Karpas-422 (cell line): ENCODE results near the gene EIF5AL1. TPM values are rescaled to one million over a fixed set of nuclear protein-coding genes. Genes with fewer than 3 reads are reported as not detected.
"Not testable (repeated sequence)": the region's sequence is repeated elsewhere in the genome, so short reads cannot be mapped to it uniquely, and the experiment has no call there.

Source experiments
- DNase-seq: peaks from one replicate; pipeline ENCODE4 v3.0.0-alpha.2; 2015
- H2AFZ ChIP-seq: fragments of 200-600 bp; sonication (generic); 2 replicates; pipeline ENCODE4 v1.6.1; 2014; ENCODE audit warnings: antibody characterized with exemption, low read length, mixed read lengths
- H3K27ac ChIP-seq: fragments of 200-600 bp; sonication (generic); 2 replicates; pipeline ENCODE4 v1.5.1; 2014; ENCODE audit warnings: mild to moderate bottlenecking, low read length, moderate library complexity
- H3K27me3 ChIP-seq: fragments of 200-600 bp; sonication (generic); 2 replicates; pipeline ENCODE4 v1.6.1; 2014; ENCODE audit warnings: low read length, mixed read lengths
- H3K36me3 ChIP-seq: fragments of 200-600 bp; sonication (generic); 2 replicates; pipeline ENCODE4 v1.6.1; 2014; ENCODE audit warnings: low read length, mixed read lengths; ENCODE audit not compliant: insufficient read depth
- H3K4me1 ChIP-seq: fragments of 200-600 bp; sonication (generic); 2 replicates; pipeline ENCODE4 v1.6.1; 2014; ENCODE audit warnings: mild to moderate bottlenecking, low read length, mixed read lengths
- H3K4me2 ChIP-seq: fragments of 200-600 bp; sonication (generic); 2 replicates; pipeline ENCODE4 v1.6.1; 2014; ENCODE audit warnings: low read length, low read depth, mild to moderate bottlenecking; ENCODE audit not compliant: poor library complexity, severe bottlenecking
- H3K4me3 ChIP-seq: fragments of 200-600 bp; sonication (generic); 2 replicates; pipeline ENCODE4 v1.5.1; 2014; ENCODE audit warnings: mild to moderate bottlenecking, antibody characterized with exemption, low read length, mixed read lengths
- H3K79me2 ChIP-seq: fragments of 200-600 bp; sonication (generic); 2 replicates; pipeline ENCODE4 v1.6.1; 2014; ENCODE audit warnings: mild to moderate bottlenecking, low read length, mixed read lengths
- H3K9ac ChIP-seq: fragments of 200-600 bp; sonication (generic); 2 replicates; pipeline ENCODE4 v1.6.0; 2014; ENCODE audit warnings: low read length
- H3K9me2 ChIP-seq: fragments of 200-600 bp; sonication (generic), shearing (Covaris generic); replicated peaks from 2 replicates; pipeline ENCODE4 v1.6.0; 2014; ENCODE audit warnings: mild to moderate bottlenecking, low read length, moderate library complexity; ENCODE audit not compliant: insufficient read depth
- H3K9me3 ChIP-seq: fragments of 300-700, 200-600 bp; sonication (generic); 2 replicates; pipeline ENCODE4 v1.6.1; 2014; ENCODE audit warnings: low read length, mixed read lengths
- H4K20me1 ChIP-seq: fragments of 200-600 bp; sonication (generic); 2 replicates; pipeline ENCODE4 v1.6.1; 2014; ENCODE audit warnings: mild to moderate bottlenecking, antibody characterized with exemption, low read length, low read depth; ENCODE audit not compliant: insufficient read depth
- total RNA-seq: library from RNA; depleted of rRNA; stranded (reverse); fragments of >200 nt; shearing (Covaris generic); gene quantifications from 2 replicates; pipeline ENCODE4 v1.2.3, GENCODE V29; 2014; ENCODE audit warnings: low replicate concordance

Gene EIF5AL1
- total RNA-seq, 1 experiment from 2014 or later = 0.11 TPM

- H4K20me1 ChIP-seq, H3K9me2 ChIP-seq, H3K79me2 ChIP-seq, DNase-seq, H3K4me2 ChIP-seq, H3K4me1 ChIP-seq, H2AFZ ChIP-seq, H3K9me3 ChIP-seq, H3K4me3 ChIP-seq, H3K36me3 ChIP-seq, H3K27me3 ChIP-seq, H3K9ac ChIP-seq, H3K27ac ChIP-seq: not testable (repeated sequence)
Observed at GRCh38 chr10:79528261-79528660, 15.9 kb downstream of the EIF5AL1 start.

GRCh38 chr10:79533142-79533902 lies 21.0 kb downstream of the EIF5AL1 start:
- not testable (repeated sequence) for H3K27ac ChIP-seq, H4K20me1 ChIP-seq

GRCh38 chr10:79533903-79534175 lies 21.5 kb downstream of the EIF5AL1 start:
- not testable (repeated sequence) for H3K4me1 ChIP-seq, DNase-seq, H3K4me3 ChIP-seq, H3K27me3 ChIP-seq, H3K36me3 ChIP-seq, H3K9ac ChIP-seq, H3K9me3 ChIP-seq, H3K4me2 ChIP-seq, H3K79me2 ChIP-seq, H4K20me1 ChIP-seq, H2AFZ ChIP-seq, H3K9me2 ChIP-seq, H3K27ac ChIP-seq

More at GRCh38 chr10:79533142-79533902, 21.0 kb downstream of the EIF5AL1 start:
- not testable (repeated sequence) for H3K9ac ChIP-seq, H3K36me3 ChIP-seq, H3K4me2 ChIP-seq, H3K27me3 ChIP-seq, H3K79me2 ChIP-seq, H3K9me3 ChIP-seq, H3K4me3 ChIP-seq, H3K4me1 ChIP-seq, DNase-seq, H3K9me2 ChIP-seq, H2AFZ ChIP-seq

- not testable (repeated sequence) for H3K9ac ChIP-seq, H3K9me2 ChIP-seq, H3K27ac ChIP-seq, H3K4me2 ChIP-seq, H3K27me3 ChIP-seq, H3K9me3 ChIP-seq, H4K20me1 ChIP-seq, DNase-seq, H2AFZ ChIP-seq, H3K4me3 ChIP-seq, H3K36me3 ChIP-seq, H3K79me2 ChIP-seq, H3K4me1 ChIP-seq
Observed at GRCh38 chr10:79538311-79538710, 26.0 kb downstream of the EIF5AL1 start.

GRCh38 chr10:79540930-79541329 lies 28.6 kb downstream of the EIF5AL1 start:
- H3K9ac ChIP-seq, H3K4me3 ChIP-seq, H3K4me2 ChIP-seq, H3K4me1 ChIP-seq, H2AFZ ChIP-seq, H3K36me3 ChIP-seq, H4K20me1 ChIP-seq, H3K9me2 ChIP-seq, H3K79me2 ChIP-seq, H3K27me3 ChIP-seq, DNase-seq, H3K27ac ChIP-seq, H3K9me3 ChIP-seq: not testable (repeated sequence)

GRCh38 chr10:79542626-79543025 lies 30.3 kb downstream of the EIF5AL1 start:
- no peaks in the 10 kb centered on the region for H3K79me2 ChIP-seq
- no peak for DNase-seq
- H3K27me3 ChIP-seq = no peaks in the 10 kb centered on the region
- no peak overlapping the region for H3K4me3 ChIP-seq
- H3K9me3 ChIP-seq = no peaks in the 10 kb centered on the region
- H3K36me3 ChIP-seq = no peaks in the 10 kb centered on the region
- H4K20me1 ChIP-seq = no peaks in the 10 kb centered on the region
- no peak overlapping the region for H3K27ac ChIP-seq
- H3K9ac ChIP-seq = no peak overlapping the region
- no peak overlapping the region for H3K4me2 ChIP-seq
- H2AFZ ChIP-seq = no peak overlapping the region
- H3K9me2 ChIP-seq = no peaks in the 10 kb centered on the region
- H3K4me1 ChIP-seq = peaks cover 5% of the 10 kb centered on the region; the same call in 1 of the 2 replicates

- DNase-seq = not testable (repeated sequence)
Observed at GRCh38 chr10:79544408-79544807, 32.1 kb downstream of the EIF5AL1 start.

GRCh38 chr10:79544926-79545659 lies 32.8 kb downstream of the EIF5AL1 start:
- H3K9me2 ChIP-seq, H3K4me2 ChIP-seq, H3K27me3 ChIP-seq, H3K27ac ChIP-seq, H2AFZ ChIP-seq, H3K36me3 ChIP-seq, H3K4me3 ChIP-seq, H3K79me2 ChIP-seq, H4K20me1 ChIP-seq, H3K9ac ChIP-seq, H3K9me3 ChIP-seq, DNase-seq: not testable (repeated sequence)
- H3K4me1 ChIP-seq = peaks cover 26% of the 10 kb centered on the region

More at GRCh38 chr10:79544408-79544807, 32.1 kb downstream of the EIF5AL1 start:
- H4K20me1 ChIP-seq, H3K9me2 ChIP-seq, H2AFZ ChIP-seq, H3K36me3 ChIP-seq, H3K27ac ChIP-seq, H3K4me3 ChIP-seq, H3K9ac ChIP-seq, H3K4me2 ChIP-seq, H3K79me2 ChIP-seq, H3K9me3 ChIP-seq, H3K27me3 ChIP-seq: not testable (repeated sequence)
- peaks cover 22% of the 10 kb centered on the region for H3K4me1 ChIP-seq
